ENCODE results near the gene ATRN.

ATRN gene

GRCh38 chr20:3659492-3660261, 188.9 kb downstream of the ATRN start:
- no peak for DNase-seq

- no peak for DNase-seq
Measured at GRCh38 chr20:3660262-3661059, 189.6 kb downstream of the ATRN start.

GRCh38 chr20:3661060-3661813, 190.4 kb downstream of the ATRN start:
- no peak for DNase-seq

- no peak for DNase-seq
Measured at GRCh38 chr20:3661814-3662665, 191.2 kb downstream of the ATRN start.

GRCh38 chr20:3663031-3663701, 192.3 kb downstream of the ATRN start, which contains the start of gene GFRA4:
Gene GFRA4 (minus strand): TSS chr20:3663399. CDS start chr20:3663399, 0 bp downstream.
- no peak for DNase-seq

DNA sequence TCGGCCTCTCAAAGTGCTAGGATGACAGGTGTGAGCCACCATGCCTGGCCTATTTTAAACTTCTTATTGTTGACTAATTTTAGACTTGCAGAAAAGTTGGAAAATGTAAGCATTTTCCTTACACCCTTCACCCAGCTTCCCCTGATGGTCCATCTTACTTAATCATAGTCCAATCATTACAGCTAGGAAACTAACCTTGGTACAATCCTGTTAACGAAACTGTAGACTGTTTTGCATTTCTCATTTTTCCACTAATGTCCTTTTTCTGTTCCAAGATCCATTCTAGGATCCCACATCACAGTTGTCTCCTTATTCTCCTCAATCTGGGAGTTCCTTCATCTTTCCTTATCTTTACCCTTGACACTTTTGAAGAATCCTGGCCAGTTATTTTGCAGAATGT, 193.0 kb downstream of the ATRN start:
- DNase-seq, result no peak

DNA sequence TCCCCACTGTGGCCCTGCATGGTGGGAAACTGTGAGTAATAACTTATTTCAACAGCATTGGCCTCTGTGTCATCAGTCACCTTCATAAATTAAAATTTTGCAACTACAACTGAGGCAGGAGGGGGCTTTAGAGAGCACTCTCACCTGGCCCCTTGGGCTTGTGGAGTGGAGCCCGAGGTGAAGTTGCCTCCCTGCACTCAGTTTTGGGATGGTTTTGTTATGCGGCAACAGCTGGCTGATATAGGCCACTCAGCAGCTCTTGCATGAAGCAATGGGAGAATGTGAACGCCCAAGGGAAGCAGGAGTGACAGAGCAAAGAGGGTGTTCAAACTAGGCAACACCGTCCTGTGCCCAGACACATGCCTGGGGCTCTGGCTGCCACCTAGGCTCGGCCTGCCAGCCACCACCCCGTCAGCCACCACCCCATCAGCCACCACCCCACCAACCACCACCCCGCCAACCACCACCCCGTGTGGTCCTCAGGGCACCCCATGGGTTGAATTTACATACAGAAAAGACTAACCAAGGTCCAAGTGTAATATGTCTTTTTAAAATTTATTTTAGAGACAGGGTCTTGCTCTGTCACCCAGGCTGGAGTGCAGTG, 196.7 kb downstream of the ATRN start:
- no peak for DNase-seq

GRCh38 chr20:3669710-3670367, 199.0 kb downstream of the ATRN start:
- DNase-seq, result no peak

DNA sequence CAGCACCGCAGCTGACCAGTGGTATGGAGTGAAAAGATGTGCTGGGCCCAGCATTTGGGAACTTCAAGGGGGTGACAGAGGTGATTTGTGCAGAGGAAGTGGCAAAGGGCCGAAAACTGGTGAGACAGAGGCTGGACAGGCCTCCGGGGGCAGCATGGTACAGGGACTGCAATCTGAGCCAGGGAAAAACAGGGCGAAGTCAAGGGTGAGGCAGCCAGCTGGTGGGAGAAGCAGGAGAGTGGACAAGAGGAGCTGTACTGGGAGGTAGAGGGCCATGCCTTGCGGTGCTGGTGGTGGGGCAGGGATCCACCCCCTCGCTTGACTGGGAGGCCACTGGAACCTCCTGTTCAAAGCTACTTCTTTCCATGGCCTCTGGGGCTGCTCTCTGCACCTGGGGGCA, 199.7 kb downstream of the ATRN start:
- DNase-seq, result no peak

DNA sequence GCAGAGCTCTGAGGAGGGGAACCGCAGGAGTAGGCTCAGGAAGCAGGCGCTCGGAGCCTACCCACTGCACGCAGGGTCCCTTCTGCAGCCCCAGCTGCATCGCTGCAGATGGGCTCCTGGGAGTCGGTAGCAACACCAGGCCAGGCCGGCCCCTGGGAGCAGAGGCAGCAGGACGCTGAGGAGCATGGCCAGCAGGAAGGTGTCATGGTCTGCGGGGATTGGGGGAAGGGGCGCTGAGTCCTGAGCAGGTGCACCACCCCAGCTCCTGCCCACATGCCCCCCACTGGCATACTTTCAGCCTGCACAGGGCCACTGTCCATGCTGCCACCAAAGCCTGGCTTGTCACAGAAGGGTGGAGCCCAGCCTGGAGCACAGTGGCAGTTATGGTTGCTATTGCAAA, 200.1 kb downstream of the ATRN start:
- no peak for DNase-seq

GRCh38 chr20:3671986-3672546, 201.2 kb downstream of the ATRN start:
- no peak for DNase-seq

DNA sequence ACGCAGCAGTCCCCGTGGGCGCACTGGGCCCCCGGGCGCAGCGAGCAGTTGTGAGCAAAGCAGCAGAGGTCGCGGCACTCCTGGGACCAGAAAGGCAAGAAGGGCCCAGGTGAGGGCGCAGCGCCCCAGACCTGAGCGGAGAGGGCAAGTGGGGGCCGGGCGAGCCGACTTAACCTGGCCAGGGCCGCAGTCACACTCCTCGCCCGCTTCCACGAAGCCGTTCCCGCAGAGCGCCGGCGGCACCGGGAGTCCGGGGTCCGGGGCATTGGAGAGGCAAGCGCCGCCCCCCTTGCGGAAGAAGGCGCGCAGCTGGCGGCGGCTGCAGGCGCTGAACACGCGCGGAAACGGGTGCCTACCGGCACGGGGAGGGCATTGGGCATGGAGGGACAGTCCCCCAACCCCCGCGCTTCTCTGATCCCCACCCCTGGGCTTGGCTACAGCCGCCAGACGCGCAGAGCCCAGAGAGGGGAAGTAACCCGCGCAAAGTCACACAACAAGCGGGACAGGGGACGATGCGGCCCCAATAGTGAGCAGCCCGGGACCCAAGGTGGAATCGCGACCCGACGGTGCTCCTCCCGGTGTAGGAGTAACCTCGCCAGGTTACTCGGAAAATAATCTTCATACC, 201.8 kb downstream of the ATRN start:
- no peak for DNase-seq

GRCh38 chr20:3673221-3674070, 202.6 kb downstream of the ATRN start:
- no peak for DNase-seq

- DNase-seq, result no peak
Measured at GRCh38 chr20:3674447-3674846, 203.6 kb downstream of the ATRN start.

GRCh38 chr20:3674995-3675900, 204.4 kb downstream of the ATRN start:
- no peak for DNase-seq

DNA sequence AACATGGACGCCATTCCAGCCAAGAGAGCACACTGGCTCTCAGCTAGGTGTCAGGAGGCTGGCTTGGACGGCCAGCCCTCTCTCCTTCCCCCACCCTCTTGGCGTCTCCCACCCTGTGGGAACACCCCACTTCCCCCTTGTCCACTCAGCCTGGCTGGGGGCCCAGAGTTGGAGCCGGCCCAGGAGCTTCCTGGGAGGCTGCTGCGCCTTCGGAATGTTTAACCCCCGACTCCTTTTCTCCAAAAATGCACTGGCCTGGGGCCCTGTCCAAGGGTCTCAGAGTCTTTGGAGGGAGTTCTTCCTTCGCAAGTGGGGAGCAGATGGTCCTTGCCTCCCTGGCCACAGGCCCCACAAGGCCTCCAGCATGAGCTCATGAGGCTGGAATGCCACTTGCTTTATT, 206.9 kb downstream of the ATRN start:
- DNase-seq, result peak; percentile 39

DNA sequence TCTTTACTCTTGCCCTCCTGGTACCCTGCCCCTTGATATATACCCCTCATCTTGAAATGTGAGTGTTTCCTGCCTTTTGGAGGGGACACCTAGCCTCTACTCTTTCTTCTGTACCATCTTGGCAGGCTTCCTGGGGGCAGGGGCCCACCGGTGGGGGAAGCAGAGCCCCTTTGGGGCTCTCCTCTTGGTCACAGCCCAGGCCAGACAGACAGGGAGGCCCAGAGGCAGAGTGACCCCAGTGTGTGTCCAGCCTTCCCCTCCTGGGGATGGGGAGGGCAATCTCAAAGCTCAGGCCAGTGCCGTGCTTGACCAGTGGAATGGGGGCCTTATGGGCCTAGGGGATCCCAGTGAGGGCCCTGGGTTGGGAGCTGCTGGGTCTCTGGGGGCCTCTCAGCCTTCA, 207.4 kb downstream of the ATRN start:
- no peak for DNase-seq
